Measurements from ENCODE around the gene GALNT10.

GALNT10 gene

GRCh38 chr5:154295551-154295950, 105.0 kb downstream of the GALNT10 start:
- no CpG with 5 or more reads among the region's 1 CpG for WGBS (ENCODE audit: extremely low coverage, insufficient coverage, insufficient read length)
- no peak overlapping the region for H2AFZ ChIP-seq (ENCODE audit: insufficient read depth, low read length, poor library complexity)
- DNase-seq: no peak
- H3K23ac ChIP-seq (ENCODE audit: low read length): no peak overlapping the region
- H3K79me2 ChIP-seq (ENCODE audit: control insufficient read depth, insufficient read depth, low read length, poor library complexity): no peaks in the 10 kb centered on the region
- H3K79me1 ChIP-seq (ENCODE audit: low read length): no peaks in the 10 kb centered on the region
- no peak overlapping the region for H4K8ac ChIP-seq (ENCODE audit: low read depth, low read length)
- H4K12ac ChIP-seq (ENCODE audit: low read depth, low read length): no peak overlapping the region
- H4K91ac ChIP-seq (ENCODE audit: low read depth, low read length): no peak overlapping the region
- no peak overlapping the region for H3K27ac ChIP-seq (ENCODE audit: low read depth, low read length)
- H3K14ac ChIP-seq (ENCODE audit: low read length): no peak overlapping the region
- no peak overlapping the region for H2BK120ac ChIP-seq (ENCODE audit: insufficient read depth, low read length, poor library complexity)
- no peak overlapping the region for H2BK12ac ChIP-seq (ENCODE audit: low read length)
- peaks cover 14 to 42% of the 10 kb centered on the region in 2 experiments for H3K36me3 ChIP-seq (ENCODE audit: control insufficient read depth in 1 of 2, insufficient read depth in 2 of 2, low read length in 2 of 2)
- H2BK5ac ChIP-seq (ENCODE audit: low read depth, low read length, poor library complexity): no peak overlapping the region
- no peaks in the 10 kb centered on the region for H3K9me3 ChIP-seq (ENCODE audit: insufficient read depth, low read depth, low read length)
- no peak overlapping the region for H3K4me2 ChIP-seq (ENCODE audit: low read length)
- peaks cover 2 to 10% of the 10 kb centered on the region in 2 experiments for H3K4me1 ChIP-seq (ENCODE audit: control insufficient read depth in 1 of 2, insufficient read depth in 2 of 2, low read length in 2 of 2)
- no peak overlapping the region for H3K9ac ChIP-seq (ENCODE audit: low read length)
- H3K18ac ChIP-seq (ENCODE audit: low read length): no peak overlapping the region
- H3K4me3 ChIP-seq (ENCODE audit: low read depth, low read length): no peak overlapping the region
- H3K27me3 ChIP-seq (ENCODE audit: insufficient read depth, low read length): no peaks in the 10 kb centered on the region
- H3K4ac ChIP-seq (ENCODE audit: low read depth, low read length): no peak overlapping the region
- no peak overlapping the region for H2AK5ac ChIP-seq (ENCODE audit: low read length)

- Histone ChIP-seq H3K23ac (ENCODE audit: low read length) (peak overlapping the region; percentile 56), H2BK12ac (ENCODE audit: low read length) (no peak overlapping the region), H3K9ac (ENCODE audit: low read length) (no peak overlapping the region), H2BK120ac (ENCODE audit: insufficient read depth, low read length, poor library complexity) (no peak overlapping the region), H3K36me3 (ENCODE audit: control insufficient read depth in 1 of 2, insufficient read depth in 2 of 2, low read length in 2 of 2) (peaks cover 15 to 47% of the 10 kb centered on the region in 2 experiments), H3K4me1 (ENCODE audit: control insufficient read depth in 1 of 2, insufficient read depth in 2 of 2, low read length in 2 of 2) (peaks cover 0 to 8% of the 10 kb centered on the region in 2 experiments), H2AFZ (ENCODE audit: insufficient read depth, low read length, poor library complexity) (no peak overlapping the region), H3K4ac (ENCODE audit: low read depth, low read length) (no peak overlapping the region), H3K4me3 (ENCODE audit: low read depth, low read length) (no peak overlapping the region), H3K79me2 (ENCODE audit: control insufficient read depth, insufficient read depth, low read length, poor library complexity) (no peaks in the 10 kb centered on the region), H2AK5ac (ENCODE audit: low read length) (no peak overlapping the region), H4K8ac (ENCODE audit: low read depth, low read length) (no peak overlapping the region), H3K27me3 (ENCODE audit: insufficient read depth, low read length) (no peaks in the 10 kb centered on the region), H4K12ac (ENCODE audit: low read depth, low read length) (no peak overlapping the region), H3K14ac (ENCODE audit: low read length) (no peak overlapping the region), H4K91ac (ENCODE audit: low read depth, low read length) (no peak overlapping the region), H3K4me2 (ENCODE audit: low read length) (no peak overlapping the region), H3K18ac (ENCODE audit: low read length) (no peak overlapping the region), H3K79me1 (ENCODE audit: low read length) (no peaks in the 10 kb centered on the region), H3K27ac (ENCODE audit: low read depth, low read length) (no peak overlapping the region), H3K9me3 (ENCODE audit: insufficient read depth, low read depth, low read length) (no peaks in the 10 kb centered on the region), H2BK5ac (ENCODE audit: low read depth, low read length, poor library complexity) (no peak overlapping the region)
- DNase-seq: no peak
- WGBS (ENCODE audit: extremely low coverage, insufficient coverage, insufficient read length): no CpG with 5 or more reads among the region's 6 CpGs
Observed at GRCh38 chr5:154296525-154297159, 106.1 kb downstream of the GALNT10 start.

GRCh38 chr5:154298065-154298464, 107.5 kb downstream of the GALNT10 start:
- Histone ChIP-seq H3K4me3 (ENCODE audit: low read depth, low read length) (no peak overlapping the region), H4K12ac (ENCODE audit: low read depth, low read length) (no peak overlapping the region), H3K18ac (ENCODE audit: low read length) (no peak overlapping the region), H3K79me1 (ENCODE audit: low read length) (no peaks in the 10 kb centered on the region), H2AK5ac (ENCODE audit: low read length) (no peak overlapping the region), H3K9ac (ENCODE audit: low read length) (no peak overlapping the region), H2AFZ (ENCODE audit: insufficient read depth, low read length, poor library complexity) (no peak overlapping the region), H3K27ac (ENCODE audit: low read depth, low read length) (no peak overlapping the region), H2BK120ac (ENCODE audit: insufficient read depth, low read length, poor library complexity) (no peak overlapping the region), H3K4ac (ENCODE audit: low read depth, low read length) (no peak overlapping the region), H3K79me2 (ENCODE audit: control insufficient read depth, insufficient read depth, low read length, poor library complexity) (no peaks in the 10 kb centered on the region), H3K23ac (ENCODE audit: low read length) (no peak overlapping the region), H3K4me2 (ENCODE audit: low read length) (no peak overlapping the region), H4K91ac (ENCODE audit: low read depth, low read length) (no peak overlapping the region), H3K9me3 (ENCODE audit: insufficient read depth, low read depth, low read length) (no peaks in the 10 kb centered on the region), H3K27me3 (ENCODE audit: insufficient read depth, low read length) (no peaks in the 10 kb centered on the region), H3K4me1 (ENCODE audit: control insufficient read depth in 1 of 2, insufficient read depth in 2 of 2, low read length in 2 of 2) (peaks cover 0 to 4% of the 10 kb centered on the region in 2 experiments), H2BK5ac (ENCODE audit: low read depth, low read length, poor library complexity) (no peak overlapping the region), H2BK12ac (ENCODE audit: low read length) (no peak overlapping the region), H3K14ac (ENCODE audit: low read length) (no peak overlapping the region), H3K36me3 (ENCODE audit: control insufficient read depth in 1 of 2, insufficient read depth in 2 of 2, low read length in 2 of 2) (peaks cover 21 to 54% of the 10 kb centered on the region in 2 experiments), H4K8ac (ENCODE audit: low read depth, low read length) (no peak overlapping the region)
- no peak for DNase-seq
- WGBS (ENCODE audit: extremely low coverage, insufficient coverage, insufficient read length): no CpG with 5 or more reads among the region's 3 CpGs

- WGBS (ENCODE audit: extremely low coverage, insufficient coverage, insufficient read length): no CpG with 5 or more reads among the region's 4 CpGs
- peaks cover 17 to 53% of the 10 kb centered on the region in 2 experiments for H3K36me3 ChIP-seq (ENCODE audit: control insufficient read depth in 1 of 2, insufficient read depth in 2 of 2, low read length in 2 of 2)
- H4K91ac ChIP-seq (ENCODE audit: low read depth, low read length): no peak overlapping the region
- no peaks in the 10 kb centered on the region for H3K79me1 ChIP-seq (ENCODE audit: low read length)
- no peak overlapping the region for H2AK5ac ChIP-seq (ENCODE audit: low read length)
- no peak for DNase-seq
- no peak overlapping the region for H3K9ac ChIP-seq (ENCODE audit: low read length)
- H3K4me2 ChIP-seq (ENCODE audit: low read length): no peak overlapping the region
- peaks cover 0 to 2% of the 10 kb centered on the region in 2 experiments for H3K4me1 ChIP-seq (ENCODE audit: control insufficient read depth in 1 of 2, insufficient read depth in 2 of 2, low read length in 2 of 2)
- H3K79me2 ChIP-seq (ENCODE audit: control insufficient read depth, insufficient read depth, low read length, poor library complexity): no peaks in the 10 kb centered on the region
- no peak overlapping the region for H3K23ac ChIP-seq (ENCODE audit: low read length)
- no peak overlapping the region for H2BK120ac ChIP-seq (ENCODE audit: insufficient read depth, low read length, poor library complexity)
- H3K14ac ChIP-seq (ENCODE audit: low read length): no peak overlapping the region
- H3K27ac ChIP-seq (ENCODE audit: low read depth, low read length): no peak overlapping the region
- no peak overlapping the region for H4K12ac ChIP-seq (ENCODE audit: low read depth, low read length)
- no peak overlapping the region for H2AFZ ChIP-seq (ENCODE audit: insufficient read depth, low read length, poor library complexity)
- H3K27me3 ChIP-seq (ENCODE audit: insufficient read depth, low read length): no peaks in the 10 kb centered on the region
- H3K4ac ChIP-seq (ENCODE audit: low read depth, low read length): no peak overlapping the region
- no peak overlapping the region for H4K8ac ChIP-seq (ENCODE audit: low read depth, low read length)
- H2BK5ac ChIP-seq (ENCODE audit: low read depth, low read length, poor library complexity): no peak overlapping the region
- H3K9me3 ChIP-seq (ENCODE audit: insufficient read depth, low read depth, low read length): no peaks in the 10 kb centered on the region
- H3K4me3 ChIP-seq (ENCODE audit: low read depth, low read length): no peak overlapping the region
- no peak overlapping the region for H3K18ac ChIP-seq (ENCODE audit: low read length)
- no peak overlapping the region for H2BK12ac ChIP-seq (ENCODE audit: low read length)
Observed at GRCh38 chr5:154300207-154300883, 109.8 kb downstream of the GALNT10 start.
